Muscle of leg (tissue), 11 donors: Measurements from ENCODE around the gene CEBPA. TPM values are rescaled to one million over a fixed set of nuclear protein-coding genes. Genes with fewer than 3 reads are reported as not detected.

Experiments
- DNase-seq: peaks from one replicate; pipeline ENCODE4 v3.0.0; 2013
- H3K27ac ChIP-seq: one replicate; pipeline ENCODE4 v1.5.1; 2013; ENCODE audit warnings: mild to moderate bottlenecking, low read length, control low read depth
- H3K27me3 ChIP-seq: one replicate; pipeline ENCODE4 v1.6.1; 2013; ENCODE audit warnings: low read length; ENCODE audit not compliant: control insufficient read depth, insufficient read depth
- H3K36me3 ChIP-seq: one replicate; pipeline ENCODE4 v1.6.1; 2013; ENCODE audit warnings: low read length; ENCODE audit not compliant: control insufficient read depth, insufficient read depth
- H3K4me1 ChIP-seq: one replicate; pipeline ENCODE4 v1.6.1; 2013; ENCODE audit warnings: low read length; ENCODE audit not compliant: control insufficient read depth, insufficient read depth
- H3K4me3 ChIP-seq: one replicate; pipeline ENCODE4 v1.5.1; 2013; ENCODE audit warnings: low read length, control low read depth
- H3K9me3 ChIP-seq: replicated peaks from 2 replicates; pipeline ENCODE4 v1.6.1; 2013; ENCODE audit warnings: low read depth, low read length; ENCODE audit not compliant: control insufficient read depth
- WGBS: methylation state at CpG from one replicate; pipeline ENCODE4 v1.1.5; 2013; ENCODE audit warnings: missing lambda C conversion rate; ENCODE audit not compliant: insufficient coverage; 5-methylcytosine and 5-hydroxymethylcytosine counted together
- polyA plus RNA-seq, 8 donors: library from polyadenylated mRNA; unstranded; fragments of 120-200 nt; gene quantifications; one replicate each; pipeline versions ENCODE4 v1.2.1 to v1.2.3, GENCODE V29; 2013; ENCODE audit warnings: inconsistent platforms in 1 of 8, low replicate concordance in 1 of 8; ENCODE audit not compliant: insufficient read length in 8 of 8, insufficient read depth in 1 of 8
- total RNA-seq: library from RNA; stranded (reverse); fragments of 120-200 nt; gene quantifications from one replicate; pipeline ENCODE4 v1.2.4, GENCODE V29; 2013

CEBPA gene
- total and polyA plus RNA-seq, 9 donors = 3.9 to 11.3 (median 5.4) TPM

DNA sequence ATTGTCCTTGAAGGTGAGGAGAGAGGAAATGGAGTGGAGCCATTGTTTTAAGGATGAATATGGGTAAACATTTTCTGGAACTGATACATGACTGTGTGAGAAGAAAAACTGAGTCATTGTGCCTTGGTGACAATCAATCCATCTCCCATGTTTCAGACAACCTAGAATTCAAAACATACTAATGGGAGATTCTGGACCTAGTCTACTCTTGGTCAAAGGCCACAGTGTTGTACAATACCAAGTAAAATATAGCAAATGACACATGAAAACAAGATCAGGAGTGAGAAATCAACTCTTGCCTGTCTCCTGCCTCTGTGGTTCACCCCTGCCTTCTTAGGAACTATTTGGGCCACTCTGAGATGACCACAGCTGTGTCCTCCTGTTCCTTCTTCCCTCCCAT, 13.1 kb downstream of the CEBPA start:
- Histone ChIP-seq H3K36me3 (no peaks in the 10 kb centered on the region), H3K9me3 (peaks cover 6% of the 10 kb centered on the region), H3K4me1 (peaks cover 19% of the 10 kb centered on the region), H3K4me3 (no peak overlapping the region), H3K27ac (no peak overlapping the region), H3K27me3 (peaks cover 9% of the 10 kb centered on the region)
- DNase-seq = no peak

DNA sequence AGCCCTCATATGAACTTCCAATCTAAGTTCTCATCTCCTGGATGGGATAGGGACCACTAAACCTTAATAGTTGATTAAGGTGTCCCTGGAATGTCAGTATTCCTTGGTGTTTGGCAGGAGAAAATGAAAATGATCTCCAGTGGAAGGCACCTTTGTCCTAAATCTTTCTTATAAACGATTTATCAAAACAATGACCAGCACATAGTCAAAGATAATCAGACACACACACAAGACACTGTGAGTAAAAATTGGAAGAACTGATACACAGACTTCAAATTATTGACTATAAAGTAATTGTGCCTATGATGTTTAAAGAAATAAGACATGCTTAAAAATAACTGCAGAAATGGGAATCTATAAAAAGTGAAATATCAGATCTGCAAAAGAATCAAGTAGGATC, 13.7 kb downstream of the CEBPA start:
- no peak overlapping the region for H3K4me3 ChIP-seq
- peaks cover 4% of the 10 kb centered on the region for H3K27me3 ChIP-seq
- peaks cover 6% of the 10 kb centered on the region for H3K9me3 ChIP-seq
- no peak overlapping the region for H3K27ac ChIP-seq
- no peak for DNase-seq
- WGBS = no CpG with 5 or more reads among the region's 1 CpG
- peaks cover 15% of the 10 kb centered on the region for H3K4me1 ChIP-seq
- no peaks in the 10 kb centered on the region for H3K36me3 ChIP-seq

DNA sequence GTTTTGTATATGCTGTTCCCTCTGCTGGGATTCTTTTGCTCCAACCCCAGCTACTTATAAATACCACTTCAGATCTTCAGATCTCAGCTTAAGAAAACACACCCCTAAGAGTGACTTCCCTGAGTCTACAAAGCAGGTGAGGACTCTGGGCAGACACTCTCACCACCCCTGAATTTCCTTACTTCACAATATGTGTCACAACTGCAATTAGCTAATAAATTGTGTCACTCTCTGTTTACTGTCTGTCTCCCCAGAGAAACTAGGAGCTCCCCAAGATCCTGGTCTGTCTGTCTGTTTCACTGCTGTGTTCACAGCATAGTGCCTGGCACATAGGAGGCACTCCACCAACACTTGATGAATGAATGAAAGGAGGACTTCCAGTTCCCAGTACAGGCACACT, 14.4 kb downstream of the CEBPA start:
- no peaks in the 10 kb centered on the region for H3K36me3 ChIP-seq
- H3K4me1 ChIP-seq = peaks cover 9% of the 10 kb centered on the region
- H3K27ac ChIP-seq = no peak overlapping the region
- no peak for DNase-seq
- H3K9me3 ChIP-seq = peaks cover 6% of the 10 kb centered on the region
- peaks cover 3% of the 10 kb centered on the region for H3K27me3 ChIP-seq
- H3K4me3 ChIP-seq = no peak overlapping the region

DNA sequence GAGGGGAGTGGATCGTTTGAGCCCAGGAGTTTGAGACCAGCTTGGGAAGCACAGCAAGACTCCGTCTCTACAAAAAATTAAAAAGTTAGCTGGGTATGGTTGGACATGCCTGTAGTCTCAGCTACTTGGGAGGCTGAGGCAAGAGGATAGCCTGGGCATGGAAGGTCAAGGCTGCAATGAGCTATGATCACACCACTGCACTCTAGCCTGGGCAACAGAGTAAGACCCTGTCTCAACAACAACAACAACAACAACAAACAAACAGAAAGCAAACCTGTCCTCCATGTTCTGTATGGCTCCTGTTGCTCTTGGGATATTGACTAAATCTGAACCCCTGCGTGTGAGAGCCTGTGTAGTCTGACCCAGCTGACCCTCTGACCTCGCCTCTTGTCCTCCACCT, 14.9 kb downstream of the CEBPA start:
- Histone ChIP-seq H3K4me1 (peaks cover 4% of the 10 kb centered on the region), H3K9me3 (peaks cover 6% of the 10 kb centered on the region), H3K4me3 (no peak overlapping the region), H3K27ac (no peak overlapping the region), H3K36me3 (no peaks in the 10 kb centered on the region), H3K27me3 (peaks cover 3% of the 10 kb centered on the region)
- no peak for DNase-seq
- WGBS = 80% methylated on average over 4 of the region's 4 CpGs

DNA sequence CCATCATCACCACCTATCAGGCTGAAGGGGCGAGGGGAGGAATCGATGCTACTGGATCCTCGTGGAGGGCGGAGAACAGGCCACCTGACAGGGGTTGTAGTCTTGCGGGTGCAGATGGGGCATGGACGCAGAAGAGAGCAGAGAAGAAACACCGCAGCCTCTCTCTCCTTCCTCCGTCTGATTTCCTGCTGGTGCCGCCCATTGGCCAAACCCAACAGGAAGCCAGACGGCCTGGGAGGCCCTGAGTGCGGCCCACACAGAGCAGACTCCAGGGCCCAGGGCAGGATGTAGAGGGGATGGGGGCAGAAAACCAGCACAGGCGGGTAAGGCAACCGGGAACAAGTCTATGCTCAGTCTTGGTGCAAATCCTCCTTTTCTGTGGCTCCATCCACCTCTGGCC, 15.4 kb downstream of the CEBPA start:
- no peak overlapping the region for H3K4me3 ChIP-seq
- peaks cover 2% of the 10 kb centered on the region for H3K4me1 ChIP-seq
- peaks cover 6% of the 10 kb centered on the region for H3K9me3 ChIP-seq
- 78% methylated on average over 7 of the region's 13 CpGs for WGBS
- no peak for DNase-seq
- H3K27me3 ChIP-seq = no peaks in the 10 kb centered on the region
- no peak overlapping the region for H3K27ac ChIP-seq
- H3K36me3 ChIP-seq = no peaks in the 10 kb centered on the region

DNA sequence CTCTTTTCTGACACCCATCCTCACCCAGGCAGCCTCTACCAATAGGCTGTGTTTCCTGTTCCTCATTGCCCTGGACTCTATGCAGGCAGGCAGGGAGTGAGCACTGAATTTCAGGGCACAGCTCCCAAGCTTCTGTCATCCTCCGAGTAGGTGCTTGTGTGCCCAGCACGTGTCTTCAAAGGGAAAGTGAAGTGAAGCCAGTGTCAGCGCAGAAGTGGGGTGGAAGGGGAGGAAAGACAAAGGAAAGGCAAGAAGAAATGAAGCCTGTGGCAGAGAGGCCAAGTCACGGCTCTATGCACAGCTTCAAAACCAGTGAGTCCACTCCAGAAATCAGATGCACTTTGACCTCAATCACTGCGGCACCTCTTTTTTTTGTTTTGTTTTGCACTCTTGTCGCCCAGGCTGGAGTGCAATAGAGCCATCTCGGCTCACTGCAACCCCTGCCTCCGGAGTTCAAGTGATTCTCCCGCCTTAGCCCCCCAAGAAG, 16.9 kb downstream of the CEBPA start:
- Histone ChIP-seq H3K4me1 (peaks cover 9% of the 10 kb centered on the region), H3K9me3 (peaks cover 6% of the 10 kb centered on the region), H3K27me3 (no peaks in the 10 kb centered on the region), H3K4me3 (no peak overlapping the region), H3K36me3 (no peaks in the 10 kb centered on the region), H3K27ac (no peak overlapping the region)
- 78% methylated on average over 6 of the region's 9 CpGs for WGBS
- no peak for DNase-seq

DNA sequence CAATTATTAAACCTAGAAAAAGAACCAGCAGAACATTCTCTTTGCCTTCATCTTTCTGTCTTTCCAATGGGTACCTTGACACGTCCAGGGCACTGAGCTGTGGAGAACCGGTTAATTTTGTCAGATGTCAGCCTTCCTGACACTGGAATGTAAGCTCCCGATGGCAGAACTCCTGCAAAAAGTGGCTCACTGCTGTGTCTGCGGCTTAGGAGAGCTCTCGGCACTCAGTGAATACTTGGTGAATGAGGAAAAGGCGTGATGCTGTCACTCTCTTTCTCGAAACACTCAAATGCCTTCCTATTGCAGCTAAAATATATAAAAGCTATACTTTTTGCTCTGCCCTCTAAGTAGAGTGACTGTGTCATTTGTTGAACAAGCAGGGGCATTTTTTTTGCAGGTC, 17.6 kb downstream of the CEBPA start:
- Histone ChIP-seq H3K36me3 (no peaks in the 10 kb centered on the region), H3K27ac (no peak overlapping the region), H3K4me3 (no peak overlapping the region), H3K9me3 (peaks cover 6% of the 10 kb centered on the region), H3K4me1 (peaks cover 12% of the 10 kb centered on the region), H3K27me3 (no peaks in the 10 kb centered on the region)
- WGBS = 53% methylated on average over 3 of the region's 7 CpGs
- DNase-seq = no peak

DNA sequence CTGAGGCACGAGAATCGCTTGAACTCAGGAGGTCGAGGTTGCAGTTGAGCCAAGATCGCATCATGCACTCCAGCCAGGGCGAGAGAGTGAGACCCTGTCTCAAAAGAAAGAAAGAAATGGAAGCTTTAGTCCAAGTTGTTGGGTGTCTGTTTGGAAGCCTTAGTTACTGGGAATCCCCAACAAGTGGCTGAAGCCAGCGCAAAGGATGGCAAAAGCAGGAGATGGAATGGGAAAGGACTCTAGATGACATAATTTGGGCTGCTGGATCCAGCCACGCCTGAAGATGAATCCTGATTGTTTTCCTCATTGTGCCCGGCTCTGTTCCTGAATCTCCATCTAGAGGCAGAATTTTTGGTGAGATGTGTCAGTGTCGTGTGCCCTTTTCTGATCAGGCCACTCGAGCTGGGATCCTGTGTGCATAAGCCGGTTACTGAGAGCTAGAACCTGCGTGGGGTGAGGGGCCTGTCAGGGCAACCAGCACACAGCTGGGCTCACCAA, 18.1 kb downstream of the CEBPA start:
- H3K9me3 ChIP-seq = no peaks in the 10 kb centered on the region
- 78% methylated on average over 12 of the region's 12 CpGs for WGBS
- no peak overlapping the region for H3K4me3 ChIP-seq

DNA sequence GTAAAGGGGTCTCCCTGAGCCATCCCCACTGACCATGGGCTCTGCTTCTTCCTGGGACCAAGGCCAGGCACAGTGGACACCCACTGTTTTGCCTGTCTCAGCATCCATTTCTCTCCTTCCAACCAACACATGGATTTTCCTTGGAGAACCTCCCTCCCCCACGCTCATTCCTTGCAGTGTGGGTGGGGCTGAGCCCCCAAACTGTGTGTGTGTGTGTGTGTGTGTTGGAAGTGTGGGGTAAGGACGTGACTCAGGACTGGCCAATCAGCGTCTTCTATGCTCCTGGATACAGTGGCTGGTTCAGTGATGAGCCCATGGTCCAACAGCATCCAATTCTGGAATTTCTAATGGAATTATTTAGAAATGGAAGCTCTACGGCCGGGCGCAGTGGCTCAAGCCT, 18.7 kb downstream of the CEBPA start:
- DNase-seq = no peak
- no peaks in the 10 kb centered on the region for H3K27me3 ChIP-seq
- H3K9me3 ChIP-seq = no peaks in the 10 kb centered on the region
- H3K27ac ChIP-seq = no peak overlapping the region
- no peak overlapping the region for H3K4me3 ChIP-seq
- 75% methylated on average over 2 of the region's 6 CpGs for WGBS
- H3K4me1 ChIP-seq = peaks cover 14% of the 10 kb centered on the region
- no peaks in the 10 kb centered on the region for H3K36me3 ChIP-seq

More for the DNA sequence above, 18.1 kb downstream of the CEBPA start:
- no peak overlapping the region for H3K27ac ChIP-seq
- peaks cover 12% of the 10 kb centered on the region for H3K4me1 ChIP-seq
- DNase-seq = no peak
- no peaks in the 10 kb centered on the region for H3K27me3 ChIP-seq
- H3K36me3 ChIP-seq = no peaks in the 10 kb centered on the region

DNA sequence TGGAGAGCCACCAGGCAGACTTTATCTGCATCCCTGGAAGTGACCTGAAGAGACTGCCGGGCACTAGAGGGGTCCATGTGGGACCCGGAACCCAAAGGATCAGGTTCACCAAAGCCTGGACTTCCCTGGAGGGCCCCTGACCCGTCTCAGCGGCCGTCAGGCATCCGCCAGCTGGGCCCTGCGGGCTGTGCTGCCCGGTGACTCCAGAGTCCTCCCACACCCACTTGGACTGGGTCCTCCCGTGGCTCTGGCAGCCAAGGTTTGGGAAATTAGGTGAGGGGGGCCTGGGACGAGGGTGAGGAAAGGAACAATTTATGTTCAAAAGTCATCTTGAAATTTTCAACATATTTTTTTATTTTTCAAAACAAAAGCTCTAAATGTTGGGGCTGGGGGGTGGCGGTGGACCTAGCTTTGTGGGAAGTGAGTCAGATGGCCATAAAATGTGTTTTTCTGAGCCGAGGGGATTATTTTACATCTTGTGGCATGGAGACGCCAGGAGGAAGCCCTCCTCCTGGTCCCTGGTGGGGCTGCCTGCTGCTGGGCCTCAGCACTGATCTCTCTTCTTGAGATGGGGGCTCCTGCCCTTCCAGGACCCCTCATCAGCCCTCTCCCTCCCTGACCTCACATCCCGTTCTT, 20.2 kb downstream of the CEBPA start:
- no peak for DNase-seq
- 40% methylated on average over 5 of the region's 14 CpGs for WGBS
- H3K4me1 ChIP-seq = peaks cover 26% of the 10 kb centered on the region

More for the DNA sequence above, 20.2 kb downstream of the CEBPA start:
- no peak overlapping the region for H3K27ac ChIP-seq
- no peaks in the 10 kb centered on the region for H3K9me3 ChIP-seq
- H3K4me3 ChIP-seq = no peak overlapping the region
- no peaks in the 10 kb centered on the region for H3K27me3 ChIP-seq
- H3K36me3 ChIP-seq = no peaks in the 10 kb centered on the region
